C1 segment of cervical spinal cord (tissue), 14 donors: ENCODE results near the gene ASB14.

Source experiments
- DNase-seq, 14 donors: peaks; one replicate each; lab custom pipeline; 2025; lab: John Stamatoyannopoulos, UW

ASB14 gene

GRCh38 chr3:57261119-57261518 lies 31.4 kb downstream of the ASB14 start:
- no peak for DNase-seq

GRCh38 chr3:57257678-57258077 lies 34.8 kb downstream of the ASB14 start:
- no peak for DNase-seq

GRCh38 chr3:57256844-57257243 lies 35.6 kb downstream of the ASB14 start:
- DNase-seq = no peak

- DNase-seq = no peak
These were observed 40.1 kb downstream of the ASB14 start for GRCh38 chr3:57252404-57252803.

GRCh38 chr3:57244946-57245345 lies 47.5 kb downstream of the ASB14 start:
- no peak for DNase-seq

- DNase-seq = no peak
These were observed 57.6 kb downstream of the ASB14 start for GRCh38 chr3:57234613-57235575.

GRCh38 chr3:57233799-57234198 lies 58.7 kb downstream of the ASB14 start:
- no peak for DNase-seq

GRCh38 chr3:57230006-57230405 lies 62.5 kb downstream of the ASB14 start:
- no peak for DNase-seq

GRCh38 chr3:57227930-57228751 lies 64.3 kb downstream of the ASB14 start:
- peak in 13 of 14 donors; percentile 5 to 71 (median 47) for DNase-seq

GRCh38 chr3:57227204-57227929 lies 65.1 kb downstream of the ASB14 start, which contains the start of gene APPL1:
APPL1 (plus strand) TSS chr3:57227729; CDS start chr3:57227884, 155 bp downstream.
- DNase-seq = peak; percentile 27 to 94 (median 87)

GRCh38 chr3:57226176-57226575 lies 66.3 kb downstream of the ASB14 start:
- no peak for DNase-seq

- no peak for DNase-seq
These were observed 67.6 kb downstream of the ASB14 start for GRCh38 chr3:57224856-57225255.

GRCh38 chr3:57221883-57222282 lies 70.6 kb downstream of the ASB14 start:
- DNase-seq = no peak
